HepG2 (cell line): Measurements from ENCODE around the gene MTFP1. TPM values are rescaled to one million over a fixed set of nuclear protein-coding genes. Genes with fewer than 3 reads are reported as not detected.
A peak's percentile ranks its signal among the peaks of the same experiment; 100 is the strongest.

Experiments
- BORCS8-MEF2B ChIP-seq: sonication (generic); formaldehyde crosslinking; IDR thresholded peaks from 2 replicates; pipeline ENCODE4 v1.8.0; 2022; ENCODE audit warnings: mild to moderate bottlenecking, missing genetic modification reagents
- CREB3 ChIP-seq: sonication (generic); formaldehyde crosslinking; IDR thresholded peaks from 2 replicates; pipeline ENCODE4 v1.5.0; 2020; ENCODE audit warnings: missing genetic modification reagents
- DPF2 ChIP-seq: sonication (generic); formaldehyde crosslinking; IDR thresholded peaks from 2 replicates; pipeline ENCODE4 v1.4.0; 2020; ENCODE audit warnings: mild to moderate bottlenecking, low read depth, missing genetic modification reagents, borderline replicate concordance
- ELF1 ChIP-seq: sonication (generic); formaldehyde crosslinking; IDR thresholded peaks from 2 replicates; pipeline ENCODE4 v1.4.0; 2020; ENCODE audit warnings: missing genetic modification reagents
- KAT2B ChIP-seq: fragments of 150-350 bp; IDR thresholded peaks from 2 replicates; pipeline ENCODE4 v1.6.1; 2014; ENCODE audit warnings: low read depth, low read length, borderline replicate concordance
- KDM1A ChIP-seq: IDR thresholded peaks from 2 replicates; pipeline ENCODE4 v1.6.1; 2016; ENCODE audit warnings: missing compliant biosample characterization
- KLF15 ChIP-seq: sonication (generic); formaldehyde crosslinking; IDR thresholded peaks from 2 replicates; pipeline ENCODE4 v1.8.1; 2023; ENCODE audit warnings: borderline replicate concordance, mild to moderate bottlenecking, inconsistent platforms, missing genetic modification reagents, mixed read lengths
- MAFG ChIP-seq: sonication (generic); formaldehyde crosslinking; IDR thresholded peaks from 2 replicates; pipeline ENCODE4 v1.5.1; 2020; ENCODE audit warnings: mild to moderate bottlenecking, missing genetic modification reagents
- NR1H2 ChIP-seq: sonication (generic); formaldehyde crosslinking; IDR thresholded peaks from 2 replicates; pipeline ENCODE4 v1.8.1; 2022; ENCODE audit warnings: low read depth, missing genetic modification reagents, borderline replicate concordance
- RNF2 ChIP-seq: fragments of 450-650 bp; conservative IDR thresholded peaks from 2 replicates; pipeline ENCODE4 v1.6.1; 2016; ENCODE audit warnings: low read depth
- RXRB ChIP-seq: IDR thresholded peaks from 2 replicates; pipeline ENCODE4 v1.6.1; 2016; ENCODE audit warnings: borderline replicate concordance, missing genetic modification reagents, missing compliant biosample characterization
- SMC3 ChIP-seq: IDR thresholded peaks from 2 replicates; pipeline ENCODE4 v1.6.1; 2011; ENCODE audit warnings: low read length, improper control_type of control experiment
- SOX6 ChIP-seq, 2 experiments: fragments of 450-650 bp in 1 of 2; sonication (generic) in 1 of 2; formaldehyde crosslinking in 1 of 2; IDR thresholded peaks; 2 replicates each; pipeline versions ENCODE4 v1.4.0 to v1.6.1; 2017 to 2020; ENCODE audit warnings: antibody characterized with exemption in 1 of 2, mild to moderate bottlenecking in 1 of 2, missing genetic modification reagents in 1 of 2
- YEATS4 ChIP-seq: sonication (generic); formaldehyde crosslinking; IDR thresholded peaks from 2 replicates; pipeline ENCODE4 v1.4.0; 2020; ENCODE audit warnings: missing genetic modification reagents, borderline replicate concordance
- ZBTB46 ChIP-seq: sonication (generic); formaldehyde crosslinking; IDR thresholded peaks from 2 replicates; pipeline ENCODE4 v1.4.0; 2020; ENCODE audit warnings: mild to moderate bottlenecking, missing genetic modification reagents, borderline replicate concordance
- ZKSCAN1 ChIP-seq: fragments of 150-350 bp; IDR thresholded peaks from 2 replicates; pipeline ENCODE4 v1.6.1; 2014; ENCODE audit warnings: low read length
- ZNF17 ChIP-seq: sonication (generic); formaldehyde crosslinking; IDR thresholded peaks from 2 replicates; pipeline ENCODE4 v1.5.0; 2020; ENCODE audit warnings: mild to moderate bottlenecking, missing genetic modification reagents
- ZNF567 ChIP-seq: sonication (generic); formaldehyde crosslinking; IDR thresholded peaks from 2 replicates; pipeline ENCODE4 v1.8.1; 2023; ENCODE audit warnings: mild to moderate bottlenecking, missing genetic modification reagents, borderline replicate concordance
- ZNF652 ChIP-seq: IDR thresholded peaks from 2 replicates; pipeline ENCODE4 v1.6.1; 2016; ENCODE audit warnings: low read depth, borderline replicate concordance
- ZNF75D ChIP-seq: sonication (generic); formaldehyde crosslinking; IDR thresholded peaks from 2 replicates; pipeline ENCODE4 v1.8.1; 2023; ENCODE audit warnings: missing genetic modification reagents, mild to moderate bottlenecking, borderline replicate concordance
- polyA plus RNA-seq, 8 experiments: library from polyadenylated mRNA; depleted of rRNA in 3 of 8; stranded (reverse) in 7 of 8; unstranded in 1 of 8; fragments of >200 nt; fragmentation: Illumina TruSeq in 4 of 8; extraction: Trizol in 4 of 8; gene quantifications; 2 replicates each; pipeline versions ENCODE4 v1.2.1 to v1.2.3, GENCODE V29; 2011 to 2016; ENCODE audit warnings: low read depth in 4 of 8, missing spikeins in 1 of 8, mixed read lengths in 1 of 8; ENCODE audit not compliant: insufficient read depth in 1 of 8
- total RNA-seq, 5 experiments: library from RNA; depleted of rRNA; stranded (reverse); fragments of >200 nt; fragmentation: Illumina TruSeq; extraction: Trizol; gene quantifications; 2 replicates each; pipeline ENCODE4 v1.2.3, GENCODE V29; 2016; ENCODE audit warnings: low read depth in 1 of 5
- TF ChIP-seq, protein P1 (sequence below): sonication (generic); formaldehyde crosslinking; IDR thresholded peaks from 2 replicates; pipeline ENCODE4 v1.5.1; 2020; ENCODE audit warnings: mild to moderate bottlenecking, missing genetic modification reagents, borderline replicate concordance
- TF ChIP-seq, protein P2 (sequence below): sonication (generic); formaldehyde crosslinking; IDR thresholded peaks from 2 replicates; pipeline ENCODE4 v1.4.0; 2020; ENCODE audit warnings: missing genetic modification reagents

MTFP1 gene
- total and polyA plus RNA-seq, 2 of the 13 experiments (the other 11 are each of a cell fraction or from before 2014, with no cell fraction given) = 29.5 to 45.6 TPM

DNA sequence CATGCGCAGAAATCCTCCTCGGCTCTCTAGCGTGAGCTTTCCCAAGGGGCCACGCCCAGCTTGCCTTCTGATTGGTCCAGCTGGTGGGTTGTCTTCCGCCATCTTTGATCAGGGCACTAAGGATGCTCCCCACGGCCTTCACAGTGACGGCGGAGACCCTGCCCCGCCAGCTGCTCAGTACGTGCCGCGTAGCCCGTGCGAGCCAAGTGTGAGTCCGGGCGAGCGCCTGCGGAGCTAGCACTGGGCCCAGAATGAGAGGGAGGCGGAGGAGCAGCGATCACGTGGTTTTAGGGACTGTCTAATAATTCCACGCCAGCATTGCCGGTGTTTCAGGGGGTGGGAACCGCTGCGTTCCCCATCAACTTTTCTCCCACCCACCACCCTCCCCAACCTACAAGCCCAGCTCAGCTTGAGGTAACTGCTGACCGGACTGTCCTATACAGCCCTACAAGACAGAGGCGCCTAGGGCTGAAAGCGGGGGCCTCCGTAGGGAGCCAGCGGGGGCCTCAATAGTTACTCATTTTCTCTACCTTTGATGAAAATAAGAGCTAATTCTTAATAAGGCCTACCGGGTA, 1.5 kb upstream of the MTFP1 start (continued):
- TF ChIP-seq SOX6 (IDR thresholded peaks at IDR 0.05) (no peak), SOX6 (CRISPR knock-in tag; IDR thresholded peaks at IDR 0.05) (peak; percentile 53; the same call in 1 of the 2 replicates), KAT2B (no peak), ZNF567 (CRISPR knock-in tag) (no peak), ZBTB46 (CRISPR knock-in tag) (no peak), CREB3 (CRISPR knock-in tag) (no peak), MAFG (CRISPR knock-in tag) (no peak), DPF2 (CRISPR knock-in tag) (no peak), SMC3 (no peak), RXRB (peak; percentile 60; the same call in 1 of the 2 replicates), ZNF17 (CRISPR knock-in tag) (0 out of 2 replicates have a peak, but pooled peaks have one; percentile 18), ZNF652 (CRISPR knock-in tag) (no peak; the same call in 1 of the 2 replicates), KDM1A (CRISPR knock-in tag) (peak; percentile 15; the same call in 1 of the 2 replicates), BORCS8-MEF2B (CRISPR knock-in tag) (no peak), ZKSCAN1 (no peak), YEATS4 (CRISPR knock-in tag) (peak; percentile 90), ELF1 (peak; percentile 40), NR1H2 (no peak), ZNF75D (CRISPR knock-in tag) (no peak), RNF2 (no peak), KLF15 (CRISPR knock-in tag) (no peak)
- TF ChIP-seq, protein P1, sequence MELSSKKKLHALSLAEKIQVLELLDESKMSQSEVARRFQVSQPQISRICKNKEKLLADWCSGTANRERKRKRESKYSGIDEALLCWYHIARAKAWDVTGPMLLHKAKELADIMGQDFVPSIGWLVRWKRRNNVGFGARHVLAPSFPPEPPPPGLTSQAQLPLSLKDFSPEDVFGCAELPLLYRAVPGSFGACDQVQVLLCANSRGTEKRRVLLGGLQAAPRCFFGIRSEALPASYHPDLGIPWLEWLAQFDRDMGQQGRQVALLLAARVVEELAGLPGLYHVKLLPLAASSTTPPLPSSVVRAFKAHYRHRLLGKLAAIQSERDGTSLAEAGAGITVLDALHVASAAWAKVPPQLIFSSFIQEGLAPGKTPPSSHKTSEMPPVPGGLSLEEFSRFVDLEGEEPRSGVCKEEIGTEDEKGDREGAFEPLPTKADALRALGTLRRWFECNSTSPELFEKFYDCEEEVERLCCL (CRISPR knock-in tag) = no peak
- TF ChIP-seq, protein P2, sequence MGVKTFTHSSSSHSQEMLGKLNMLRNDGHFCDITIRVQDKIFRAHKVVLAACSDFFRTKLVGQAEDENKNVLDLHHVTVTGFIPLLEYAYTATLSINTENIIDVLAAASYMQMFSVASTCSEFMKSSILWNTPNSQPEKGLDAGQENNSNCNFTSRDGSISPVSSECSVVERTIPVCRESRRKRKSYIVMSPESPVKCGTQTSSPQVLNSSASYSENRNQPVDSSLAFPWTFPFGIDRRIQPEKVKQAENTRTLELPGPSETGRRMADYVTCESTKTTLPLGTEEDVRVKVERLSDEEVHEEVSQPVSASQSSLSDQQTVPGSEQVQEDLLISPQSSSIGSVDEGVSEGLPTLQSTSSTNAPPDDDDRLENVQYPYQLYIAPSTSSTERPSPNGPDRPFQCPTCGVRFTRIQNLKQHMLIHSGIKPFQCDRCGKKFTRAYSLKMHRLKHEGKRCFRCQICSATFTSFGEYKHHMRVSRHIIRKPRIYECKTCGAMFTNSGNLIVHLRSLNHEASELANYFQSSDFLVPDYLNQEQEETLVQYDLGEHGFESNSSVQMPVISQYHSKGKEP (CRISPR knock-in tag) = no peak
